Gastrocnemius medialis (tissue), 4 donors: Measurements from ENCODE around the gene PACSIN2. TPM values are rescaled to one million over a fixed set of nuclear protein-coding genes. Genes with fewer than 3 reads are reported as not detected.
A peak's percentile ranks its signal among the peaks of the same experiment; 100 is the strongest.

Source experiments
- ATAC-seq, 2 donors: fragments of 150-250 bp; one replicate each; pipeline ENCODE4 v1.9.1; 2016
- DNase-seq, 2 donors: peaks; one replicate each; pipeline ENCODE4 v3.0.0-alpha.2; 2019
- H3K27ac ChIP-seq, 4 donors: fragments of 200-600 bp; sonication (generic); 1 replicate in 1 of 4; 2 replicates in 3 of 4; pipeline ENCODE4 v1.5.1; 2016 to 2018; ENCODE audit warnings: mild to moderate bottlenecking in 2 of 4, moderate library complexity in 1 of 4
- H3K27me3 ChIP-seq, 3 donors: fragments of 200-600 bp; sonication (generic) in 2 of 3; 1 replicate in 1 of 3; 2 replicates in 2 of 3; pipeline versions ENCODE4 v1.5.1 to v1.6.0; 2016 to 2019; ENCODE audit warnings: mild to moderate bottlenecking in 1 of 3, moderate library complexity in 1 of 3
- H3K36me3 ChIP-seq, 2 donors: fragments of 200-600 bp; sonication (generic) in 1 of 2; one replicate each; pipeline ENCODE4 v1.5.1; 2017 to 2018
- H3K4me1 ChIP-seq, 2 donors: fragments of 200-600 bp; sonication (generic) in 1 of 2; one replicate each; pipeline ENCODE4 v1.5.1; 2016 to 2017; ENCODE audit warnings: mild to moderate bottlenecking in 2 of 2
- H3K4me3 ChIP-seq, 4 donors: fragments of 200-600 bp; sonication (generic) in 3 of 4; 1 replicate in 1 of 4; 2 replicates in 3 of 4; pipeline ENCODE4 v1.5.1; 2016 to 2019; ENCODE audit warnings: mild to moderate bottlenecking in 2 of 4
- H3K9me3 ChIP-seq, 3 donors: fragments of 200-600 bp; sonication (generic) in 2 of 3; 1 replicate in 1 of 3; 2 replicates in 2 of 3; pipeline ENCODE4 v1.5.1; 2016 to 2019
- CTCF ChIP-seq, 5 experiments: fragments of 450-650 bp in 3 of 5; fragments of 200-600 bp in 2 of 5; sonication (generic) in 2 of 5; IDR thresholded peaks in 4 of 5; conservative IDR thresholded peaks in 1 of 5; 1 replicate in 4 of 5; 2 replicates in 1 of 5; pipeline ENCODE4 v1.5.1; 2016 to 2019; ENCODE audit warnings: antibody characterized with exemption in 5 of 5, mild to moderate bottlenecking in 3 of 5, moderate library complexity in 3 of 5
- POLR2A ChIP-seq, 2 donors: fragments of 450-650 bp; IDR thresholded peaks; one replicate each; pipeline ENCODE4 v1.6.1; 2017; ENCODE audit warnings: antibody characterized with exemption in 2 of 2, mild to moderate bottlenecking in 2 of 2, moderate library complexity in 2 of 2
- in situ Hi-C, 4 donors: fragments of 200-750 bp; cut with MboI; loops; one replicate each; pipeline versions ENCODE4 v1.15.0 to v1.8.0; 2017; ENCODE audit warnings: low sequenced_read_pairs in 4 of 4
- intact Hi-C: fragments of 100-400 bp; cut with DNase I; formaldehyde crosslinking; loops from one replicate; pipeline ENCODE4 v1.15.1; 2023; ENCODE audit warnings: low total_unique reads
- total RNA-seq, 4 donors: library from RNA; depleted of rRNA; stranded (reverse); fragments of >200 nt; gene quantifications; one replicate each; pipeline versions ENCODE4 v1.1.0 to v1.2.3, GENCODE V29; 2016

Gene PACSIN2
- total RNA-seq, 4 donors from 2014 or later, result 37.3 to 45.9 (median 39.8) TPM

GRCh38 chr22:42933485-42934091 is 81.4 kb downstream of the PACSIN2 start:
- H3K27me3 ChIP-seq, result no peaks in the 10 kb centered on the region
- H3K4me3 ChIP-seq, result peak overlapping the region in 3 of 4 donors; percentile 11 to 37 (median 33)
- peaks cover 81 to 90% of the 10 kb centered on the region in 2 donors for H3K4me1 ChIP-seq
- no peaks in the 10 kb centered on the region for H3K36me3 ChIP-seq
- peak overlapping the region; percentile 80 to 95 (median 83) for H3K27ac ChIP-seq
- intact Hi-C loops, result no loop called here
- H3K9me3 ChIP-seq, result no peaks in the 10 kb centered on the region
- no peak for TF ChIP-seq POLR2A (IDR thresholded peaks at IDR 0.05)
- no peak for TF ChIP-seq CTCF (IDR thresholded peaks at IDR 0.05 in 4 of 5, conservative IDR thresholded peaks at IDR 0.05 in 1 of 5)
- ATAC-seq (peak; percentile 61 to 64), DNase-seq (no peak)
- in situ Hi-C loops, result no loop called here

- H3K27me3 ChIP-seq, result no peaks in the 10 kb centered on the region
- intact Hi-C loops (no loop called here), in situ Hi-C loops (no loop called here)
- no peaks in the 10 kb centered on the region for H3K9me3 ChIP-seq
- DNase-seq (no peak), ATAC-seq (no peak)
- H3K4me1 ChIP-seq, result peaks cover 82 to 88% of the 10 kb centered on the region in 2 donors
- peak overlapping the region; percentile 80 to 95 (median 83) for H3K27ac ChIP-seq
- TF ChIP-seq CTCF (IDR thresholded peaks at IDR 0.05 in 4 of 5, conservative IDR thresholded peaks at IDR 0.05 in 1 of 5) (no peak), POLR2A (IDR thresholded peaks at IDR 0.05) (no peak)
- no peaks in the 10 kb centered on the region for H3K36me3 ChIP-seq
- H3K4me3 ChIP-seq, result peak overlapping the region in 2 of 4 donors; percentile 11 to 33
Measured at GRCh38 chr22:42932857-42933484, 82.0 kb downstream of the PACSIN2 start.

GRCh38 chr22:42932197-42932519 is 82.8 kb downstream of the PACSIN2 start:
- Histone ChIP-seq H3K4me3 (no peak overlapping the region), H3K27me3 (no peaks in the 10 kb centered on the region), H3K27ac (peak overlapping the region; percentile 80 to 95 (median 83)), H3K9me3 (no peaks in the 10 kb centered on the region), H3K36me3 (no peaks in the 10 kb centered on the region), H3K4me1 (peaks cover 83 to 88% of the 10 kb centered on the region in 2 donors)
- TF ChIP-seq POLR2A (IDR thresholded peaks at IDR 0.05) (no peak), CTCF (IDR thresholded peaks at IDR 0.05 in 4 of 5, conservative IDR thresholded peaks at IDR 0.05 in 1 of 5) (no peak)
- DNase-seq (no peak), ATAC-seq (no peak)
- intact Hi-C loops (no loop called here), in situ Hi-C loops (no loop called here)

GRCh38 chr22:42931421-42932196 is 83.3 kb downstream of the PACSIN2 start:
- TF ChIP-seq POLR2A (IDR thresholded peaks at IDR 0.05) (no peak), CTCF (IDR thresholded peaks at IDR 0.05 in 4 of 5, conservative IDR thresholded peaks at IDR 0.05 in 1 of 5) (no peak)
- ATAC-seq (peak in 1 of 2 donors; percentile 37), DNase-seq (no peak)
- Histone ChIP-seq H3K9me3 (no peaks in the 10 kb centered on the region), H3K27me3 (no peaks in the 10 kb centered on the region), H3K36me3 (no peaks in the 10 kb centered on the region), H3K27ac (peak overlapping the region; percentile 80 to 95 (median 83)), H3K4me1 (peaks cover 83 to 90% of the 10 kb centered on the region in 2 donors), H3K4me3 (no peak overlapping the region)
- intact Hi-C loops, result no loop called here
- in situ Hi-C loops, result no loop called here
